GM19468 (cell line): ENCODE data around the gene PLAAT4.
"Not testable (repeated sequence)": the region's sequence is repeated elsewhere in the genome, so short reads cannot be mapped to it uniquely, and the experiment has no call there.

Experiments
- ATAC-seq: cut with Tn5 transposase; IDR thresholded peaks from one replicate; pipeline ENCODE4 v1.9.1; 2021; ENCODE audit warnings: mild to moderate bottlenecking, moderate library complexity, moderate number of reproducible peaks; ENCODE audit not compliant: unreplicated experiment; ENCODE audit errors: extremely low read depth

The PLAAT4 gene

GRCh38 chr11:63564784-63565350 lies 28.3 kb downstream of the PLAAT4 start:
- no peak for ATAC-seq

- ATAC-seq, result peak; percentile 84
Measured at GRCh38 chr11:63567044-63567840, 30.6 kb downstream of the PLAAT4 start.

DNA sequence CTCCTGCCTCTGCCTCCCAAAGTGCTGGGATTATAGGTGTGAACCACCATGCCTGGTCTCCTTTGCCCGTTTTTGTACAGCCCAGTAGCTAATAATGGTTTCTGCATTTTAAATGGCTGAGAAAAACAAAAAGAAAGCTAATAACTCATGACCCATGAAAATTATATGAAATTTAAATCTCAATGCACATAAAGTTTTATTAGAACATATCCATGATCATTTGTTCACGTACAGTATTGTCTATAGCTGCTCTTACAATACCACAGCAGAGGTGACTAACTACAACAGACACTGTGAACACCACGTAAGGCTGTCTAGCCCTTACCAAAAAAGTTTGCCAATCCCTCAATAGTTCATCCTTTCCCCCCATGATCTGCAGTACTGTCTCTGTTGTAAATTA lies 33.0 kb downstream of the PLAAT4 start:
- no peak for ATAC-seq

DNA sequence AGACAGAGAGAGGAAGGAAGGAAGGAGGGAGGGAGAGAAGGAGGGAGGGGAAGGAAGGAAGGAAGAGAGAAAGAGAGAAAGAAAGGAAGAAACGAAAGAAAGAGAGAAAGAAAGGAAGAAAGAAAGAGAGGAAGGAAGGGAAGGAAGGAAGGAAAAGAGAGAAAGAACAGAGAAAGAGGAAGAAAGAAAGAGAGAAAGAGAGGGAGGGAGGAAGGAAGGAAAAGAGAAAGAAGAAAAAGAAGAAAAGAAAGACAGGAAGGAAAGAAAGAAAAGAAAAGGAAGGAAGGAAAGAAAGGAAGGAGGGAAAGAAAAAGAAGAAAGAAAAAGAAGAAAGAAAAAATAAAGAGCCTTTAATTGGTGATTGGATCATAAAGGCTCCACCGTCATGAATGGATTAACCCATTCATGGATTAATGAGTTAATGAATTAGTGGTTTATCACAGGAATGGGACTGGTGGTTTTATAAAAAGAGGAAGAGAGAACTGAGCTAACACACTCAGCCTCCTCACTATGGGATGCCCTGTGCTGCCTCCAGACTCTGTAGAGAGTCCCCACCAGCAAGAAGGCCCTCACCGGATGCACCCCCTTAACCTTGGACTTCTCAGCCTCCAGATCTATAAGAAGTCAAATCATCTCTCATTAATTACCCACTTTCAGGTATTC lies 35.5 kb downstream of the PLAAT4 start:
- ATAC-seq, result no peak

GRCh38 chr11:63573881-63574855 lies 37.6 kb downstream of the PLAAT4 start:
- no peak for ATAC-seq

DNA sequence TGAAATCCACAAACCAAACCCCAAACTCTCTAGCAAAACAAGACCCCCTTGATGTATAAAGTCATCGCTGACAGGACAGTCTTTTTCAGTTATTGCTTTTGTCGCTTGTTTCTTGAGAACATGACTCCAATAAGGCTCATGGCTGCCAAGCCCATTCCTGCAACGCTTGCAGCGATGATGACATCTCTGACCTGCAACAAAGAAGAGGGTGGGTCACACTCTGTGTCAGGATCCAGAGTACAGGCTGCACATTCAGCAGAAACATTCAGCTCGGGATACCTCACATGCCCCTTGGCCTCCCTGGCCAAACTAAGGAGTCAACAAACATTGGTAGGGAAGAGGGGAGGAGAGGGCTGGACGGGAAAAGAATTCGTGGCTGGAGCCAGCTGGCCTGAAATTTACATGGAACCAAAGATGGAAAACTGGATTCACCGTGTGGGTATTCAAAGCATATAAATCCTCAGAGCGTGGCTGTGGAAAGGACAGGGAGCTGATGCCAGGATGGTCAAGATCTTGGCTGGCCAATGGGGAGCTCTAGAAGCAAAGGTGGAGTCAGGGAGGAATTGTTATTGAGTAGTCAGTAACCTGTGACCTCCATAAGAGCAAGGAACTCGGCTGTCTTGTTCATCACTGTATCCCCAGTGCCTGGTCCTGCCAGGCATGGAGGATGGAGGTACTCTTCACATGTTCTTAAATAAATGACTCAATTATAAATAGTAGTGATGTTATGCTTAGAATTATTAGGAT lies 38.4 kb downstream of the PLAAT4 start:
- ATAC-seq, result no peak

- ATAC-seq, result not testable (repeated sequence)
Measured at GRCh38 chr11:63578882-63579281, 42.3 kb downstream of the PLAAT4 start.

DNA sequence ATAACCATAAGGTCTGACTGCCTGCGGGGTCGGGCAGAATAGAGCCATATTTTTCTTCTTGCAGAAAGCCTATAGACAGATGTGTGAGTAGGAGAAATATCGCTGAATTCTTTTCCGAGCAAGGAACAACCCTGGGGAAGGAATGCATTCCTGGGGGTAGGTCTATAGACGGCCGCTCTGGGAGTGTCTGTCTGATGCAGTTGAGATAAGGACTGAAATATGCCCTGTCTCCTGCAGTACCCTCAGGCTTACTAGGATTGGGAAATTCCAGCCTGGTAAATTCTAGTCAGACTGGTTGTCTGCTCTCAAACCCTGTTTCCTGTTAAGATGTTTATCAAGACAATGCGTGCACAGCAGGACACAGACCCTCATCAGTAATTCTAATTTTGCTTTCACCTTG lies 44.6 kb downstream of the PLAAT4 start:
- not testable (repeated sequence) for ATAC-seq

- no peak for ATAC-seq
Measured at GRCh38 chr11:63583357-63583677, 46.7 kb downstream of the PLAAT4 start.

- no peak for ATAC-seq
Measured at GRCh38 chr11:63586451-63587166, 50.0 kb downstream of the PLAAT4 start.

DNA sequence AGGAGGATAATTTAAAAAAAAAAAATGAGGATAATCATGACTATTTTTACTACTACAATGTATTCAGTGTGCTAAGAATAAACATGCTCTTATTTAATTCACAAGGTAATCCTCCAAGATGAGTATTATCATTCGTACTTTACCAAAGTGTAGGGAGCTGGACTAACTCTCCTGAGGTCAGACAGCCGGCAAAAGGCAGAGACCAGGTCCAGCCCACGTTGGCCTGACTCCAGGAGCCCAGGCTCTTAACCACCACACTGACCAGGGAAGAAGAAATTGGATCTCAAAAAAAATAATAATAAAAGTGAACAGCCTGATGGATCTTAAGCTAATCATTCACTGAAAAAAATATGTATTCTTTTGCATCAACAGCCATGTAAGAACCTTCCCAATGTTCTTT lies 52.4 kb downstream of the PLAAT4 start:
- no peak for ATAC-seq

DNA sequence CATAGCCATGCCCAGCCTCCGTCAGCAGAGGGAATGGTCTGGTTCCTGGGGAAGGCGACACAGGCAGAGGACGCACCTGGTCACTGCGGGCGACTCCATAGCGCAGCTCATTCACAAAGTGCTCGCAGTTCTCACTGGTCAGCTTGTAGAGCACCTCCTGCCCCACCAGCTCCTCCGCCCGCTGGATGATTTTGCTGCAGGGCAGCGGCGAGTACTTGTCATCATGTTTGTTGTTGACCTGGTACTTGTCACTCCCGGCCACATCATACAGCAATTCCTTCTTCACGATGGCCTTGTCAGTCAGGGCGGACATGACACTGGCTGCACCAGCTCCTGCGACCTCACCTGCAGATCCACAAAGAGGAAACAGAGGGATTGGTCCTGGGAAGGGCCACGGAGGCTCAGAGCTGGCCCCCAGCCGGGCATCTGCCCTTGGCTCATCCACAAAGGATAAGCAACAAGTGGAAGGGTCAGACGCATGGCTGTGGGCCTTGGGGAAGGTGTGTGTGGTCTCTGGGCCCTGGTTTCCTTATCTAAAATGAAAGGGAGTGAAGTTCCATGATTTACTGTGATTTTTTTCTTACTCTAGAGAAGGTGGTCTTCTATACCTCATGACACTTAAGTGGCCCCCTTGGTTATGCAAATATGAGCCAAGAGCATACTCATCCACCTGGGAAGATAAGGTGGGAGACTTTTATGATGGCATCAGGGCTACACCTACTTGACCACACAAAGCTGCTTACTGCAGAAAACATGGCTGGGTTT lies 53.6 kb downstream of the PLAAT4 start:
- ATAC-seq, result no peak

GRCh38 chr11:63592975-63593395 lies 56.4 kb downstream of the PLAAT4 start:
- ATAC-seq, result no peak

DNA sequence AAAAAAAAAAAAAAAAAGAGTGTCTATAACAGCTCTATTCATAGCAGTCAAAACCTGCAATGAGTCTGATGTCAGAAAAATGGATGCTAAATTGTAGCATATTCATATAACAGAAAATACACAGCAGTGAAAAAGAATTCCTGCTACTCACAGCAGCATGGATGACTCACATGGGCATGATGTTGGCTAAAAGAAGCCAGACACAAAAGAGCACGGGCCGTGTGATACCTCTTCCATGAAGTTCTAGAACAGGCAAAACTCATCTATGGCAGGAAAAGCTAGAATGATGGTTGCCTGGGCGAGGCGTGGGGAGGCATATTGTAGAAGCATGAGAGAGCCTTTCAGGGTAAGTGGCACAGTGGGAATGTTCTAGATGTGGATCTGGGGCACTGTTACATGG lies 58.7 kb downstream of the PLAAT4 start:
- ATAC-seq, result no peak
